ENCODE data around the gene DAND5.

DAND5 gene

DNA sequence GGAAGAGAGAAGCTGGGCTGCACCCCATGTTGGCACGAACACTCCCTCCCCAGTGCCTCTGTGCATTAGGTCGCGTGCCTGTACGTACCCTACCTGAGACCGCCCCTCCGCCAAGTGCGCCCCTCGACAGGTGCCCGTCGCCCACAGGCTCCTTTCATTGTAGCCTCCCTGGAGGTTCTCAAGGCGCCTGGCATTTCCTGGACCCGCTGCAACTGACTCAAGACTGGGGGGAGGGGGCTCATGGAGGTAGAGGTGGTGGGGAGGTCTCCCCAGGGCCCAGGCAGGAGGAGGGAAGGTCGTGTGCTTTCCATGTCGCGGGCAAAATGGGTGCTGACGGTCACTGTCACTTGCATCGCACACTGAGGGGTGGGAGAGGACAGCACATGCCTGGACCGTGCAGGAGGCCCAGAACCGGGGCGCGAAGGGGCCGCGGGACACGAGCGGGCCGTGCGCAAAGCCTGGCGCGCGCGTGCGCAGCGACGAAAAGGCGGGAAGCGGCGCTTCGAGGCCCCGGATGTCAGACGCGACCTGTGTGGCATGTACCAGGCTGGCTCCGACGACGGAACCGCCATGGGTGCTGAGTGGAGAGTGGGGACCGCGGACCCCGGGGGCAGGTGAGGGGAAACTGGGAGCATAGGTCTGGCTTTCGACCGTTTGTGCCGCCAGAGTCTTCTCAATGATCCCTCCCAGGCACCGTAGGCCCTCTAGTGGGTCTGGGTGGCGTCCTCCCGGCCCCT lies 42.4 kb downstream of the DAND5 start:
- no peak for DNase-seq

DNA sequence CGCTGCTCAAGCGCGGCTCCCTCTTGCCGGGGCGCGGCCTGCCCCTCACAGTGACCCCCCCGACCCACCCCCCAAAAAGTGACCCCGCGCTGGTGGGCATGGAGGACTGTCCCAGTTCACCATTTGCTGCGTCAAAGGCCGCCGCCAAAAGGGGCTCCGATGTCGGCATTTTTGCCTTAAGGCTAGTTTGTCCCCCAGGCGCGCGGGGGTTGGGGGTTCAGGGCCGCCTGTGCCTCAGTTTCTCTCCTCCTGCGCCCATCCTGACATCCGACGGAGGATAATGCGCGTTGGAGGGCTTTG lies 43.0 kb downstream of the DAND5 start:
- DNase-seq = no peak

DNA sequence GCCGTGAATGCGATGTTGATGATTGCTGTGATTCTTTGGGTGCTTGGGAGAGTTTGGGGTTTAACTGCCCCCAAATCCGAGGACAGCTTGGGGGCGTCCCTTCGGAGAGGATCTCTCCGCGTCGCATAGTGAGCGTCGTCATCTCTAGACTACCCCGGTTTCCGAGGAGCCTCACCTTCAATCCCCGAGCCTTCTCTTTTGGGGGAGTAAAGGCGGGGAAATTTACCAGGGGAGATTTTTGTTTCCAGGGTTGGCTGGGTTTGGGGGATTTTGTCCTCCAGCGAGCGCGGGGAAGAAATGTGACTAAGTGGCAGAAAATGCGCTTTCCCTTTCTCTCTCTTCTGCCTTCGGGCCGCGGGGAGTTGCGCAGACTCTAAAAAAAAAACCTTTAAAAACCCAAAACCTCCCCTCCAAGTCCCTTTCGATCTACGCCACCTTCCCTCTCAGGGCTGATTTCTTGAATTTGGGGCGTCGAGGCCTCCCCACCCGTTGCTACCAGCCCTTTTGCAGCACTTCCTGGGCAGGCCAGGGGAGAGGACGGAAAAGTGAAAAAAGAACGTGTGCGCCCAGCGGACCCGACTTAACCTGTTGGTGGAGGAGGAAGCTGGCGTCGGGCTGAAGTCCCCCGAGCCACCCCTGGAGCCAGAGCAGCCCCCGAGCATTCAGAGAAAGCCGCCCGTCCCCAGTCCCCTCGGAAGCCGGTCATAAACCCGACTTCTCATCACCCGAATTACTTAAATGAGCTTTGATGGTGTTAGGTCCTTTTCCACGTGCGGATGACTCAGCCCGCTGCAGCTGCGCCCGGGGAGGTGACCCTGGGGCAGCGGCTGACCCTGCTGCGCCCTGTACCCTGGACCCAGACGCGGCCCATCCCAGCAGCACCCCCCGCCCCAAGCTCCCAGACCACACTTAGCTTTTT lies 43.6 kb downstream of the DAND5 start:
- peak; percentile 73 for DNase-seq

DNA sequence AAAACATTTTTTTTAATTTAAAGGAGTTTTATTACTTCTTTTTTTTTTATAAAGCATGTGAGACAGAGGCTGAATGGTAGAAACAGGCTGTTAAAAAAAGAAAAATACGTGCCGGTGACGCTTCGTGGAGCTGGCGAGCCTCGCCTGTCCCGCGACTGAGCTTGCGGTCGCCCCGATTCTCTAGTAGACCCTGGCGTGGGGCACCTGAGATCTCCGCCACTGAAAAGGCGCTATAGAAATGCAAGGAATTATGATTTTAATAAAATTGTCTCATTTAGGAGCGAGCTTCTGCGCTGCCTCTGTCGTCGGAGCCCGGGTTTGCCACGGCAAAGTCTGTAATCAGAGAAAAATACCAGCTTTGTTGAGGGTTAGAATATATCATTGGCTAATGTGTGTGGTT lies 44.3 kb downstream of the DAND5 start:
- DNase-seq = peak; percentile 34

DNA sequence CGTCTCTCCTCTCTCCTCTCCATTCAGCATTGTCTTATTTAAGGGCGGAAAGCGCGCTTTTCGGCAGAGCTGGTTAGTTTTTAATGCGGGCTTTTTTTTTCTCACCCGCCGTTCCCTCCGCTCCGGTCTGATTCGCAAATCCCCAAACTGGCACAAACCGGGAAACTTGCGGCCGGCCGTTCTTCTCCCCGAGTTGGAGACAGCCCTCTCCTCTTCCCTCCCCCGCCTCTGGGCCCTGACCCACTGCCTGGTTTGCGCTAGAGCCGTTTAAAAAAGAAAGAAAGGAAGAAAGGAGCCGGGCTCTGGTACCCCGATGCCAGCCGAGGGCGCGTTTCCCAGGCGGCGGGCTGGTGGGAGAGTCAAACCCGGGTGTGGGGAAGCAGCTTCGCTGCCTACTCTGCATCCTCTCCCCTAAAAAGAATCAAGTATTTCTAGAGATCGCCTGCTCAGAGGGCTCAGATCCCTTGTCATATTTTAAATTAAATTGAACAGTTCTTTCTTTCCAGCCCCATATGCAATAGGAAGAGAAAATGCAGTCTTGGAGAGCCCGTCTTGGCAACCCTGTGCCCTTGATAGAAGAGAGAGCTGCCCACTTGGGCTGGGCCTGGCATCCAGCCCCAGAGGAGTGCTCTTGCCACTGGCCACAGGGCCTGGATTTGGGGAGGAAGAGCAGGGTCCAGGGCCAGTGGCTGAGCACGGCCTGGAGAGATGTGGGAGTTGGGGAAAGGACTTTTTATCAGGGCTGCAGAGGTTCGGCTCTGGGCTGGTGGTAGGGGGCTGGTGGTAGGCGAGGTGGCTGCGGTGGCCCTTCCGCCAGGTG lies 44.9 kb downstream of the DAND5 start:
- peak; percentile 54 for DNase-seq

DNA sequence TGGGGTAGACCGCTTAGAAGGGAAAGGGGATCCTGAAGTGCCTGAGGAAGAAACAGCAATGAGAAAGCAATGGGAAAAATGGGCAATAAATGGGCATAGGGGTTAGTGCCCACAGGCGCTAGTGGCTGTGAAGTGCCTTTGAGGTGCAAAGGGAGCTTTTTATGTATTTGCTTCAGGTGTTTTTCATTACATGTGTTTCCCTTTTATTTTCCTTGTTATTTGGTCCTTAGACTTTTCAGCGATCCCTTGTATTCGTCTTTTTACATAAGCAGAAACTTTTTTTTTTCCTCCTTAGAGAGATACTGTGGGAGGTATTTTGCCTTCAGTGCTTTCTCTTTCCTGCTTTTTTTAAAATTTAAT lies 45.5 kb downstream of the DAND5 start:
- DNase-seq = no peak

DNA sequence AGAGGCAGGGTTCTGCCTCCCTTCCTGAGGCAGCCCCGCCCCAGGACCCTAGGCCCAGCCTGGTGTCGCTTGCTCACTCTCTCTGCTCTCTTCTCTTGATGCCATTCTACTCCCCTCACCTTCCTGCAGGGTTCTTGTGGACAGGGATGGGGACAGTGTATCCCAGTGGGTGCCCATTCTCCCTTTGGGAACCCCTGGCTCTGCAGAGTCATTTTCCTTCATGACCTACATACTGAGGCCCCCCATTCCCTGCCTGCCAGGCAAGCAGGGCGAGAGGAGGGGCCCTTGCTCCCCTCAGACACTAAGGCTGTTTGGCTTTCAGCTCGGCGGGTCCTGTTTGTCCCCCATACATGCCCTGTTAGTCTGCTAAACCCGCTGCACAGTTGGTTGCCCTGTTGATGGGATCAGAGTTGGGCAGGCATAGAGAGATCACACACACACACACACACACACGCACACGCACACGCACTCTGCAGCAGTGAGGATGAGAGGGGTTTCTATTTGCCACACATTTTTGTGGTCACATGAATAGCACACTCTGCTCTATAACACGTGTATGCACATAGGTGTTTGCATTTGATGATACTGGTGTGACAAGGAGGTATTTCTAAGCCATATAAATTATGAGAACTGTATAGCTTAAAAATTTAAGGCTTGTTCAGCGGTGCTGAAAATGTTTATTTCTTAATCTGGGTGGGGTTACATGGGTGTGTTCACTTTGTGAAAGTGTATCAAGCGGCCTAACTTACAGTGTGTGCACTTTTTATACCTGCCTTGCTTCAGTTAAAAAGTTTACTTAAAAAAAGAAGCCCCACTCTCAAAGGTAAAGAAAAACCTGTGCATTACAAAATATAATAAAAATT lies 46.2 kb downstream of the DAND5 start:
- DNase-seq = peak; percentile 38

DNA sequence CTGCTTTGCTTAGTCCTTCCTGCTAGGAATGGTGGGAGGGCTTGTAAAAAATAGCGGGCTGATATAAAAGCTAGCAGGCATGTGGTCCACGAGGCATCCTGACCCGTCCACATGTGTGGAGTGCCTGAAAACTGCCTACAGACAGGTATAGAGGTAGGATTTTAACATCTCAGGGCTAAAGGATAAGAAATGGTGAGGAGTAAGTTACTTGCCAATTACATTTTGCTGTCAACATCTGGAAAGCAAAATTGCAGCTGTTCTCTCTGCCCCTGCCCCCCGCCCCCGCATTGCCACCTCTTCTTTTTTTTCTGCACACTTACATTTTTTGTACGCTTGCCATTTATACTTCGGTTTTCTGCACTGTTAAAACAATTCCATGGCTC lies 46.9 kb downstream of the DAND5 start:
- DNase-seq = no peak

DNA sequence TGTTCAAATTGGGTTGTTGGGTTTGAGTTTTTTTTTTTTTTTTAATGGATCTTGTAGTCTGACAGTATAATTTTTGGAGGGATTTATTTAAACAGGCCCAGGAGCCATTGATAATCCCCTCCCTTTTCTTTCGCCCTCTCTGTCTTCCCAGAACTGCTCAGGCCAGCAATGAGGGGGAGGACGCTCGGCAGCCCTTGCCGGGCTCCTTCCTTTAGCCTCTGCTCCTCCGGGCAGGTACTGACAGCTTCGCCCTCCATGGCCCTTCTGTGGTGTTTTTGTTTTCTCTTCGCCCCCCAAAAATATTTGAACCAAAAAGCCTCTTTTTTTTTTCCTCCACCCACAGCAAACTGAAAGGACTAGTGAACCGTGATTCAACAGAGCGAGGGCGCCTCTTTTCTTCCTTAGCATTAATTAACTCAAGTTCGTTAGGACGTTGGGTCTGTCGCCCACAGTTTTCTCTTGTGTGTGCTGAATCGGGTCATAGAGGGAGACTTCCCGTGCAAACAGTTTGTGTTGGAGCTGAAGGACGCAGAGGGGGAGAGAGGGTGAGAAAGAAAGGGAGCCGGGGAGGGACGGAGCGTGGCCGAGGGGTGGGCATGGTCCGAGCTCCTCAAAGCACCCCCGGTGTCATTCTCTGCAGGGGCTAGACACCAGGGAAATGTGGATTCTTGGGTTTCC lies 47.4 kb downstream of the DAND5 start:
- DNase-seq = no peak

DNA sequence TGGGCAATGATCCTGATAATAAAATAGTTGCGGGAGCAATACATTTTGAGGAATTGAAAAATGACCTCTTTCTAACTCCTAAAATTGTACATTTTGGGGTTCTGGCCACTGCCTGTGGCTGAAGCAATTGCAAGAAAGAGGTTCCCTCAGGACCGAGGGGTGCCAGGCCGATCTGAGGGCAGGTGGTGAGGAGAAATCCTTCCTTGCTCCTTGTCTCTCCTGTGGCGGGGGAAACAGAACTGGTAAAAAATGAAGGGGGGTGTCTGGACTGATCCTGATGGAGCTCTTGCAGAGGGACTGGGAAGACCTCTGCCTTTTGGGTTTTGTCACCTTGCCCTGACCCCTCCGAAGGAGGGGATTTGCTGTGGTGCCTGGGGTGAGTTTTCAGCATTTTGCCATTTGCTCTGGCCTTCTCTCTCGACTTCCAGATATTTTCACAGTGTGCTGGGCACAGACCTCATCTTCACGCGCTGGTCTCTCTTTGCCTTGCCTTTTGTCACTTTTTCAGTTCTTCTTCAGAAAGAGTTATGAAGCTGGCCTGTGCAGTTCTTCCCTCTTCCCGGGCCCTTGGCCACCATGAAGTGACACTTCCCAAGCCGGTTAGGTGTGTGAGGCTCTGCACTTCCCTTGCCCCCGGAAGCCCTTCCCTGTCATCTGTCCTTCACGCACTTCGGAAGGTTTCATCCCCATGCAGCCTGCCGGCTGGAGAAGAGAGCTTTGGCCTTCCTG lies 48.1 kb downstream of the DAND5 start:
- no peak for DNase-seq

DNA sequence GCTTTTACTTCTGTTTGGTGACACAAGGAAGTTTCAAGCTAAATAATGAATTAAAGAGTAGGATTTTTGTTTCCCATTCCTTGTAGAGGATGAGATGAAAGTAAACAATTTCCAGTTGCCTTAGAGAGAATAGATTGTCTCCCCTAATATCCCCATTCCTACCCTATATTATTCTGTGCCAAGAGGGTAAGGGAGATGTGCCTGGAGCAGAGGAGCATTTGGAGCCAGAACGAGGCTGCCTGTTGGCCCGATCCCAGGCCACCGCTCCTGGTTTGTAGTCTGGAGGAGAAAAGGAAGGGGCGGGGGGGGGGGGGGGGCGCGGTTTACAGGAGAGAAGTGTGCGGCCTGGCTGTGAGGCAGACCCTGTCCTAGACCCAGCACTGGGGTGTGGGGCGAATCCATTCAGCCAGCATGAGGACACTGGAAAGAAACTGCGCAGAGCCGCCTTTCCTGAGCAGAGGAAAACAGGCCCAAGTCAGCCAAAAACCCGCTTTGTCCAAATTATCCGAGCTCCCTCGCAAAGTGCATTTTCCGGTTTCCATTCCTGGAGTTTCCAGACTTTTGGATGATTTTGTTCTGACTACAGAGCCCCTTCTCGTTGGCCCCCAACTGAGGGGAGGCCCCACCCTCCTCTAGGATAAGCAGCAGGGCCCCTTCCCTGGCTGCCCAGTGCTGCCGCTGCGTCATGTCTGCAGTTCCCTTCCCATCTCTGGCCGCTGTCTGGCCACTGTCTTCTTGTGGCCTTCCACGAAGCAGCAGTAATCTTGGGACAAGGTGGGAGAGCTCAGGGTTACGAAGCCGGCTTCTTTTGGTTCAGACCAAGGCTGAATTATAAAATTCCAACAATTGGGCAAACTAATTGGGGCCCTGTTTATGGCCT lies 48.9 kb downstream of the DAND5 start:
- peak; percentile 47 for DNase-seq

DNA sequence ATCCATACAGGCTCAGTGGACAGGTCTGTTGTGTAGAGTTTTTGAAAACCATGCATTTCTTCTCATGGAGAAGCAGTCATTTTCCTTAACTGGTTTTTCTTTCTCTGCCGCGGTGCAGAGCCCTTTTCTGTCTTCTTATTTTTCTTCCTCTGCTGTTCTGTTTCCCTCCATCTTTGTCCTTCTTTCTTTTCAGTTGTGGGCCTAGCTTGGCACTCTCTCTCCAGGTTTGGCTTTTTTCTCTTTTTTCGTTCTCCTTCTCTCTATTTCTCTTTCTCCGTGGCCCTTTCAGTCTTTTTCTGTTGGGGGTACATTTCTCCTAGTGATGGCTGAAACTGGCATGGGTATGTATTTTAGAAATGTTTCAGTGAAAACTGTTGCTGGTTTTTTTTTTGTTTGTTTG lies 50.0 kb downstream of the DAND5 start:
- no peak for DNase-seq

DNA sequence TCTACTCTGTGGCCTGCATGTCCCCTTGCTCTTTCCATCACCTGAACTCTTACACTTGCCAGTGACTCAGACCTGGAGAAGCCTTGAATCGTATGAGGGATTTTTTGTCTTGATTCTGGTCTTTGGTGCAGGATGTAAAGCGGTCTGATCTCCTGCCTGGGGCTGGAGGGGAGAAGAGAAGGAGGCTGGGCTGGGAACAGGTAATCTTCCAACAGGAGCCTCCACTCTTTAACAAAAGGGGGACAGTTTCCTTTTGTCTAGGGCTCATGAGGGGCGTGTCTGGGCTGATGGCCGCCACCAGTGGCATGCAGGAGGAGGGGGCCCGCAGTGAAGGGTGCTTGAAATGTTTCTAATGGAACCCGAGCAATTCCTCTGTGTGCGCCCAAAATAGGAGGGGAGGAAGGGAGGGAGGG lies 50.6 kb downstream of the DAND5 start:
- no peak for DNase-seq

DNA sequence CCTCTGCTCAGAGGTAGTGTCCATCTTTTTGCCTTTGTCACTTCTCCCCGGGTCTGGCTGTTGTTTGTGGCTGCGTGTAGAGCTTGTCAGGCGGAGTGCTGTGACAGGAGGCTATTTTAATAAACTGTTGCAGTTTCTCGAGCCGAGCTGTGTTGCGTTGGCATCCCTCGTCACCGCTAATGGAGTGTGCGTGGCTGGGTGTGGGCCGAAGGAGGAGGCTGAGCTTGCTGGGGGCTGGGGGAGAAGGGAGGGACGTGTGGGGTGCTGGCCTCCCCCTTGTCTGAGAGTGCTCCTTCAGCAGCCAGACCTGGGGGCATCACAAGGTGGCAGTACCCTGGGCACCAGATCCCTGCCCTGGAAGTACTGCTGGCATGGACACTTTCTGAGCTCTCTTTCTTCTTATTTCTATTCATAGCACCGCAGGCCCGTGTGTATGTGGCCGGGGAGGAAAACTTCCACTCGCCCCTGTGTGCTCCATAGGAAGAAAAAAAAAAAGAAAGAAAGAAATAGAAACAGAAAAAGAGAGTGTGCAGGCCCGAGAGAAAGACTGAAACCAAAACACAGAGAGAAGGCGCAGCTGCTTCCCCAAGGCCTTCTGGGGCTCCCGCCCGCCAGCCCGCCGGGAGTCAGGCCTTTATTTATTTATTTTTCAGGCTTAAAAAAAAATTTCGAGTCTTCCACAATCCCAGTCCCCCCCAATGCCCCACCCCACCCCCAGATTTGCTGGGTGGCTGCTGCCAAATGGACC lies 52.9 kb downstream of the DAND5 start:
- DNase-seq = no peak

DNA sequence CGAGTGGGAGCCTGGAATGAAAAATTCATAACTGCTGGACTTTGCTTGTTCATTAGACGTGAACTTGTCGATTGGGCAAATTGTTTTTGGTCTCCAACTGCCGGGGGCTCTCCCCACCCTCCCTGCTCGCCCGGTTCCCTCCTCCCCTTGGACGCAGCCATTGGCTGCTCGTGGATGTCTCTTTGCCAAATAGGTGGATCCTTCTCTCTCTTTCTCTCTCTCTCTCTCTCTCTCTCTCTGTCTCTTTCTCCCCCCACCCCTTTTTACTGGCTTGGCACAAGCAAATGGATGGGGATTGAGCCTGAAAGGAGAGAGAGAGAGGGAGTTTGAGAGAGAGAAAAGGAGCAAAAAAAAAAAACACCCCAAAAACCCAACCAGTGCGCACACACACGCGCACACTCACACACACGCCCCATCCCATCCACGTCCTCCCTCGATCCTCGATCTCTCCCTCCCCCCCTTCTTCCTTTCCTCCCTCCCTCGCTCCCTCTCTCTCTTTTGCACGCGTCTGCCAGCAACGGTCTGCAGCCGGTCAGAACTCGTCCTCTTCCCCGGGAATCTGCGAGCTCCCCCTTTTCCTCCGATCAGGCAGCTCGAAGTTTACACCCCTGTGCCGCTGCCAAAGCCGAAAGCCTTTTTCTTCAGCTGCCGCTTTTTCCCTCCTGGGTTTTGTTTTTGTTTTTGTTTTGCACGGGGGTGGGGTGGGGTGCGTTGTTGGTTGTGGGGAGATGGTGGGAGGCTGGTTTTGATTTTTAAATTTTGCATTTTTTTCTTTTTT lies 53.7 kb downstream of the DAND5 start:
- peak; percentile 96 for DNase-seq

DNA sequence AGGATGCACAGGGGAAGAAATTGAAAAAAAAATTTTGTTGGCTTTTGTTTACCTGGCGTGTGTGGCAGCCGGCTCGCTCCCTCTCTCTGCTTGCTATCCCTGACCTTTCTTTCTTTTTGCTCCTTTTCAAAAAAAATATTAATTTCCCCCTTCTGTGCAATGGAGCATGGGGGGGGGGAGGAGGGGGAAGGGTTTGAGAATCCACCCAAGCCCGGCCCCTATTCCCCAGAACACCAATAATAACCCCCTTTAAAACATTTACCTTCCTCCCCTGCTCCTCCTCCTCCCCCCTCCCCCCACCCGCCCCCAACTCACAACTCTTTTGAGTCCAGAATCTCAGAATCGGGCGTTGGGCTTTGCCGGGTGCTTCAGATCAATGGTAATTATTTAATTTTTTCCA lies 54.3 kb downstream of the DAND5 start:
- DNase-seq = no peak
